GM18951 (cell line): ENCODE measurements around the gene SLC6A4.
"Not testable (repeated sequence)": the region's sequence is repeated elsewhere in the genome, so short reads cannot be mapped to it uniquely, and the experiment has no call there.

Source experiments
- POLR2A ChIP-seq: IDR thresholded peaks from 4 replicates; pipeline ENCODE4 v1.6.1; 2011; ENCODE audit warnings: mild to moderate bottlenecking; ENCODE audit not compliant: insufficient read length, insufficient read depth; ENCODE audit errors: extremely low read depth
- in situ Hi-C: fragments of 300-500 bp; cut with MboI; formaldehyde crosslinking; loops from one replicate; pipeline ENCODE4 v1.12.0; 2022; ENCODE audit warnings: low sequenced_read_pairs, mixed read lengths, inconsistent platforms; ENCODE audit not compliant: unreplicated experiment

The SLC6A4 gene

GRCh38 chr17:30236297-30236624 is 764 bp upstream of the SLC6A4 start:
- no peak for TF ChIP-seq POLR2A
- in situ Hi-C loops, result no loop called here

GRCh38 chr17:30234964-30235363 is 533 bp downstream of the SLC6A4 start:
- no peak for TF ChIP-seq POLR2A
- in situ Hi-C loops, result no loop called here

GRCh38 chr17:30234296-30234695 is 1.2 kb downstream of the SLC6A4 start:
- in situ Hi-C loops, result no loop called here
- TF ChIP-seq POLR2A, result no peak

GRCh38 chr17:30232824-30233427 is 2.6 kb downstream of the SLC6A4 start:
- TF ChIP-seq POLR2A, result no peak
- in situ Hi-C loops, result no loop called here

- in situ Hi-C loops, result no loop called here
These were observed 3.3 kb downstream of the SLC6A4 start for GRCh38 chr17:30232015-30232823.

GRCh38 chr17:30230596-30231125 is 4.8 kb downstream of the SLC6A4 start:
- TF ChIP-seq POLR2A, result no peak

More at GRCh38 chr17:30232015-30232823, 3.3 kb downstream of the SLC6A4 start:
- TF ChIP-seq POLR2A, result no peak

GRCh38 chr17:30230009-30230408 is 5.5 kb downstream of the SLC6A4 start:
- in situ Hi-C loops, result not testable (repeated sequence)

More at GRCh38 chr17:30230596-30231125, 4.8 kb downstream of the SLC6A4 start:
- in situ Hi-C loops, result no loop called here

- no peak for TF ChIP-seq POLR2A
- in situ Hi-C loops, result no loop called here
These were observed 6.5 kb downstream of the SLC6A4 start for GRCh38 chr17:30229012-30229411.

- in situ Hi-C loops, result no loop called here
- TF ChIP-seq POLR2A, result no peak
These were observed 7.5 kb downstream of the SLC6A4 start for GRCh38 chr17:30228011-30228410.

GRCh38 chr17:30226878-30227277 is 8.6 kb downstream of the SLC6A4 start:
- in situ Hi-C loops, result no loop called here
- TF ChIP-seq POLR2A, result no peak

- in situ Hi-C loops, result no loop called here
- no peak for TF ChIP-seq POLR2A
These were observed 9.5 kb downstream of the SLC6A4 start for GRCh38 chr17:30225919-30226553.

- TF ChIP-seq POLR2A, result no peak
- in situ Hi-C loops, result no loop called here
These were observed 10.4 kb downstream of the SLC6A4 start for GRCh38 chr17:30225112-30225511.

GRCh38 chr17:30224419-30224960 is 11.0 kb downstream of the SLC6A4 start:
- in situ Hi-C loops, result no loop called here
- no peak for TF ChIP-seq POLR2A
